PC-3 (cell line): ENCODE measurements around the gene HSD17B10. TPM values are rescaled to one million over a fixed set of nuclear protein-coding genes. Genes with fewer than 3 reads are reported as not detected.

Experiments used
- ATAC-seq: fragments of 200-7000 bp; cut with Tn5 transposase; 2 replicates; pipeline ENCODE4 v1.9.1; 2020; ENCODE audit warnings: mild to moderate bottlenecking, moderate library complexity
- BruUV-seq: library from RNA; stranded (reverse); fragments of 400-500 nt; replicated peaks from 2 replicates; lab custom pipeline; 2021; lab: Mats Ljungman, UMichigan
- CTCF ChIA-PET: fragments of 300-600 bp; sonication (Branson Sonifier 250); formaldehyde crosslinking; loops from one replicate; lab custom pipeline; 2022; ENCODE audit warnings: antibody characterized with exemption; lab: Charles Lee
- POLR2A ChIA-PET: fragments of 300-600 bp; sonication (Branson Sonifier 250); formaldehyde crosslinking; loops from one replicate; lab custom pipeline; 2022; ENCODE audit warnings: antibody characterized with exemption; ENCODE audit not compliant: unreplicated experiment; lab: Charles Lee
- DNase-seq: peaks from one replicate; pipeline ENCODE4 v3.0.0-alpha.2; 2015
- H2AFZ ChIP-seq: fragments of 300-600 bp; sonication (generic); 2 replicates; pipeline ENCODE4 v1.6.0; 2016; ENCODE audit warnings: antibody characterized with exemption, low read length
- H3F3A ChIP-seq: fragments of 300-600 bp; sonication (generic); one replicate; pipeline ENCODE4 v1.6.0; 2017; ENCODE audit warnings: antibody characterized with exemption, low read length, control low read depth, mild to moderate bottlenecking; ENCODE audit not compliant: unreplicated experiment
- H3K27ac ChIP-seq: fragments of 300-600 bp; sonication (generic); 2 replicates; pipeline ENCODE4 v1.5.1; 2016; ENCODE audit warnings: mild to moderate bottlenecking, low read length
- H3K27me3 ChIP-seq: fragments of 300-600 bp; sonication (generic); 2 replicates; pipeline ENCODE4 v1.6.1; 2016; ENCODE audit warnings: low read length, mixed read lengths
- H3K36me3 ChIP-seq: fragments of 300-600 bp; sonication (generic); 2 replicates; pipeline ENCODE4 v1.6.1; 2016; ENCODE audit warnings: low read depth, mixed run types, low read length, mixed read lengths
- H3K4me1 ChIP-seq: fragments of 300-600 bp; sonication (generic); 2 replicates; pipeline ENCODE4 v1.5.1; 2016; ENCODE audit warnings: low read length; ENCODE audit not compliant: insufficient read depth
- H3K4me2 ChIP-seq: fragments of 300-600 bp; sonication (generic); 2 replicates; pipeline ENCODE4 v1.6.0; 2016; ENCODE audit warnings: low read length
- H3K4me3 ChIP-seq: fragments of 300-600 bp; sonication (generic); 2 replicates; pipeline ENCODE4 v1.5.1; 2016; ENCODE audit warnings: mild to moderate bottlenecking, low read length, mixed read lengths
- H3K79me2 ChIP-seq: fragments of 300-600 bp; sonication (generic); 2 replicates; pipeline ENCODE4 v1.6.1; 2017; ENCODE audit warnings: low read length, mixed read lengths
- H3K9ac ChIP-seq: fragments of 300-600 bp; sonication (generic); 2 replicates; pipeline ENCODE4 v1.6.0; 2016; ENCODE audit warnings: mild to moderate bottlenecking, low read length
- H3K9me2 ChIP-seq: fragments of 300-600 bp; sonication (generic); replicated peaks from 2 replicates; pipeline ENCODE4 v1.6.1; 2016; ENCODE audit warnings: mixed run types, low read length, mixed read lengths
- H3K9me3 ChIP-seq: fragments of 300-600 bp; sonication (generic); 2 replicates; pipeline ENCODE4 v1.6.1; 2016; ENCODE audit warnings: low read length, mixed read lengths
- H4K20me1 ChIP-seq: fragments of 300-600 bp; sonication (generic); 2 replicates; pipeline ENCODE4 v1.6.1; 2016; ENCODE audit warnings: low read length, mixed read lengths
- EZH2 ChIP-seq: fragments of 300-600 bp; sonication (generic); IDR thresholded peaks from one replicate; pipeline ENCODE4 v1.6.1; 2017; ENCODE audit warnings: antibody characterized with exemption, mild to moderate bottlenecking, low read length; ENCODE audit not compliant: unreplicated experiment
- EZH2phosphoT487 ChIP-seq: fragments of 300-600 bp; sonication (generic); IDR thresholded peaks from 2 replicates; pipeline ENCODE4 v1.6.1; 2018; ENCODE audit warnings: mild to moderate bottlenecking, antibody characterized with exemption, low read length, borderline replicate concordance
- intact Hi-C: fragments of 100-400 bp; cut with micrococcal nuclease; formaldehyde crosslinking; loops from 2 replicates; pipeline ENCODE4 v1.9.0; 2023
- total RNA-seq: library from RNA; depleted of rRNA; stranded (reverse); fragments of >200 nt; gene quantifications from 2 replicates; pipeline ENCODE4 v1.2.3, GENCODE V29; 2014
- TF ChIP-seq, protein P1 (sequence below): fragments of 300-600 bp; sonication (generic); conservative IDR thresholded peaks from 2 replicates; pipeline ENCODE4 v1.5.1; 2017; ENCODE audit warnings: antibody characterized with exemption, low read depth, mild to moderate bottlenecking, low read length

Gene HSD17B10
- total RNA-seq, 1 experiment from 2014 or later, result 181 TPM

DNA sequence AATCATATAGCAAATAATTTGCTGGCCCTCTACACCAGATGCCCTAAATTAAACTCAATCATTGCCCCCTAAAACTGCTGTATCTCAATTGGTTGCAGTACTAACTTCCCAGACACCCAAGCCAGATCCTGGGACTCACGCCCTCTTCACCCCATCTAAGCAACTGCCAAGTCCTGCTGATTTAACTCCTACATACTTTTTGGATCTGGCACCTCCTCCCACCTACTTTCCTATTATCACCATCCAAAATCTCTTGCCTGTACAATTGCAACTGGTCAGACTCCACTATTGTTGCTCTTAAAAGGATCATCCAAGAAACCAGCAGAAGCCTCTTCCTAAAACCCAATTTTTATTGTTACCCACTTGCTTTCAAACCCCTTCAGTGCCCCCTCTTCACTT is 4.7 kb upstream of the HSD17B10 start:
- no peak overlapping the region for H3K4me2 ChIP-seq
- ChIA-PET CTCF (no interaction called here), POLR2A (no interaction called here)
- no peak overlapping the region for H3K9ac ChIP-seq
- no peaks in the 10 kb centered on the region for H4K20me1 ChIP-seq
- DNase-seq, result no peak
- no peak overlapping the region for H2AFZ ChIP-seq
- H3K9me2 ChIP-seq, result no peaks in the 10 kb centered on the region
- TF ChIP-seq EZH2phosphoT487 (no peak), EZH2 (no peak)
- TF ChIP-seq, protein P1, sequence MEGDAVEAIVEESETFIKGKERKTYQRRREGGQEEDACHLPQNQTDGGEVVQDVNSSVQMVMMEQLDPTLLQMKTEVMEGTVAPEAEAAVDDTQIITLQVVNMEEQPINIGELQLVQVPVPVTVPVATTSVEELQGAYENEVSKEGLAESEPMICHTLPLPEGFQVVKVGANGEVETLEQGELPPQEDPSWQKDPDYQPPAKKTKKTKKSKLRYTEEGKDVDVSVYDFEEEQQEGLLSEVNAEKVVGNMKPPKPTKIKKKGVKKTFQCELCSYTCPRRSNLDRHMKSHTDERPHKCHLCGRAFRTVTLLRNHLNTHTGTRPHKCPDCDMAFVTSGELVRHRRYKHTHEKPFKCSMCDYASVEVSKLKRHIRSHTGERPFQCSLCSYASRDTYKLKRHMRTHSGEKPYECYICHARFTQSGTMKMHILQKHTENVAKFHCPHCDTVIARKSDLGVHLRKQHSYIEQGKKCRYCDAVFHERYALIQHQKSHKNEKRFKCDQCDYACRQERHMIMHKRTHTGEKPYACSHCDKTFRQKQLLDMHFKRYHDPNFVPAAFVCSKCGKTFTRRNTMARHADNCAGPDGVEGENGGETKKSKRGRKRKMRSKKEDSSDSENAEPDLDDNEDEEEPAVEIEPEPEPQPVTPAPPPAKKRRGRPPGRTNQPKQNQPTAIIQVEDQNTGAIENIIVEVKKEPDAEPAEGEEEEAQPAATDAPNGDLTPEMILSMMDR, result no peak
- H3K36me3 ChIP-seq, result no peaks in the 10 kb centered on the region
- no peak overlapping the region for H3K27ac ChIP-seq
- no peak overlapping the region for H3K4me3 ChIP-seq
- H3K27me3 ChIP-seq, result no peaks in the 10 kb centered on the region
- peaks cover 3% of the 10 kb centered on the region for H3K79me2 ChIP-seq
- ATAC-seq, result no peak
- H3F3A ChIP-seq, result no peaks in the 10 kb centered on the region
- H3K9me3 ChIP-seq, result no peaks in the 10 kb centered on the region
- intact Hi-C loops, result loop anchor here (10.0 kb wide), 1 partner anchor 154 kb away; the partner anchor contains the start of gene IQSEC2
- BruUV-seq, result no TSS peak
- peaks cover 19% of the 10 kb centered on the region for H3K4me1 ChIP-seq

DNA sequence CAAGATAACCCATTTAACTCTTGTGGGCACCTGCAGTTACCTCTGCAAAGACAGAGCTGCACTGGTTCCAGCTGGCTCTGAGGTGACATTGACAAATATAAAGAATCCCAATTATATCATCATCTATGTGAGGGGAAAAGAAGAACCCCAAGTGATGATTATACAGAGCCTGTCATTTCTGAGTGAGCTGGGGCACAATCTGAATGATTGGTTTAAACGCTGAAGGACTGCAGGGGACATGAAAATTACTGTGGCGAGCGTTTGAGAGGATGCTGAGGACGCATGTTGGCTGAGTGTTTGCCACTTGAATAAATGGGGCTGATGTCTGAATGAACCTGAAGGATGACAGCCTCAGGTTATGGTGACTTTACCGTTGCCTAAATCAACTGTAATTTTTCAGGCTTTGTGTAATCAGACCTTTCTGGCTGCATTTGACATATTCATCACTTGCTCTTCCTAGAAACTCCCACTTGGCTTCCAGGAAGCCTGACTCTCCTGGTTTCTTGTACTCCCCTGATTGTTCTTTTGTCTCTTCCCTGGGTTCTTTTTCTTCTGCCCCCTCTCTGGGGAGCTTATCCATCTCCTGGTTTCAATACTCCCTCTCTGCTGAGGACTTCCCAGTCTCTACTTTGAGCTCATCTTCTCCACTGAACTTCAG is 4.1 kb upstream of the HSD17B10 start:
- no peak overlapping the region for H3K4me3 ChIP-seq
- peaks cover 9% of the 10 kb centered on the region for H3K79me2 ChIP-seq
- CTCF ChIA-PET, result no interaction called here
- peaks cover 19% of the 10 kb centered on the region for H3K4me1 ChIP-seq
- no peak overlapping the region for H3K4me2 ChIP-seq
- no peaks in the 10 kb centered on the region for H3K9me3 ChIP-seq
- POLR2A ChIA-PET, result no interaction called here
- intact Hi-C loops, result loop anchor here (10.0 kb wide), 1 partner anchor 154 kb away; the partner anchor contains the start of gene IQSEC2
- TF ChIP-seq EZH2phosphoT487 (no peak), EZH2 (no peak)
- TF ChIP-seq, protein P1, result no peak
- no peak overlapping the region for H3K27ac ChIP-seq
- no peaks in the 10 kb centered on the region for H3K27me3 ChIP-seq
- ATAC-seq, result no peak
- H3K9ac ChIP-seq, result no peak overlapping the region
- no peaks in the 10 kb centered on the region for H3F3A ChIP-seq
- no peaks in the 10 kb centered on the region for H3K36me3 ChIP-seq
- no peaks in the 10 kb centered on the region for H3K9me2 ChIP-seq
- no peak for DNase-seq
- BruUV-seq, result no TSS peak
- H2AFZ ChIP-seq, result no peak overlapping the region
- H4K20me1 ChIP-seq, result no peaks in the 10 kb centered on the region

DNA sequence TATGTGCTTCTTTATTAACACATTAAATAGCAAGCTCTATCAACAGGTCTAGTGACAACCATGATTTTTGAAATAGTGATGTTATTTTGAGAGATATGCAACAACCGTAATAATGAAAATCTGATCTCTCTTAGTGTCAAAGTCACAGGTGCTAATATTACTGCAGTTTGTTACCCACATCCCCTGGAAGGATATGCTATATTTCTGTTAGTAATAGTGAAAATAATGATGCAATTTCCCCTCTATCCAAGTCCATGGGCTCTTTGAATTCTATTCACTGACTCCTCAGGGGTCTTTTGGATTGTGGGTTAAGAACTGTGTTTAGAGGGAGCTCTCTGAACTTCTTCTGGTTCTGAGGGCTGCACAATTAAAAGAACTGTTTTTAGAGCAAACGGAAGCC is 3.0 kb upstream of the HSD17B10 start:
- ChIA-PET POLR2A (no interaction called here), CTCF (no interaction called here)
- no peak overlapping the region for H3K27ac ChIP-seq
- no TSS peak for BruUV-seq
- H2AFZ ChIP-seq, result no peak overlapping the region
- no peak for DNase-seq
- no peak for ATAC-seq
- H3K9ac ChIP-seq, result no peak overlapping the region
- TF ChIP-seq EZH2, result no peak
- TF ChIP-seq, protein P1, result no peak
- TF ChIP-seq EZH2phosphoT487, result no peak
- intact Hi-C loops, result loop anchor here (10.0 kb wide), 1 partner anchor 152 kb away; the partner anchor contains the start of gene IQSEC2
- H3K4me2 ChIP-seq, result no peak overlapping the region
- H3K4me1 ChIP-seq, result peaks cover 16% of the 10 kb centered on the region
- H3K79me2 ChIP-seq, result peaks cover 17% of the 10 kb centered on the region
- H4K20me1 ChIP-seq, result no peaks in the 10 kb centered on the region
- H3K9me3 ChIP-seq, result no peaks in the 10 kb centered on the region
- no peaks in the 10 kb centered on the region for H3F3A ChIP-seq
- no peak overlapping the region for H3K4me3 ChIP-seq
- H3K9me2 ChIP-seq, result no peaks in the 10 kb centered on the region
- no peaks in the 10 kb centered on the region; the same call in 1 of the 2 replicates for H3K36me3 ChIP-seq
- no peaks in the 10 kb centered on the region for H3K27me3 ChIP-seq
